Fibroblast of lung (primary cell): ENCODE data around the gene FERMT1.

ENCODE experiments used
- EZH2 ChIP-seq: IDR thresholded peaks from 2 replicates; pipeline ENCODE4 v1.5.1; 2012; ENCODE audit warnings: low read length, control low read depth, mild to moderate bottlenecking; ENCODE audit errors: missing control alignments
- TF ChIP-seq, protein P1 (sequence below), 2 donors: IDR thresholded peaks in 1 of 2; conservative IDR thresholded peaks in 1 of 2; 1 replicate in 1 of 2; 2 replicates in 1 of 2; pipeline ENCODE4 v1.5.1; 2011 to 2012; ENCODE audit warnings: low read length in 2 of 2, control low read depth in 1 of 2, inconsistent platforms in 1 of 2, low read depth in 1 of 2, mild to moderate bottlenecking in 1 of 2

DNA sequence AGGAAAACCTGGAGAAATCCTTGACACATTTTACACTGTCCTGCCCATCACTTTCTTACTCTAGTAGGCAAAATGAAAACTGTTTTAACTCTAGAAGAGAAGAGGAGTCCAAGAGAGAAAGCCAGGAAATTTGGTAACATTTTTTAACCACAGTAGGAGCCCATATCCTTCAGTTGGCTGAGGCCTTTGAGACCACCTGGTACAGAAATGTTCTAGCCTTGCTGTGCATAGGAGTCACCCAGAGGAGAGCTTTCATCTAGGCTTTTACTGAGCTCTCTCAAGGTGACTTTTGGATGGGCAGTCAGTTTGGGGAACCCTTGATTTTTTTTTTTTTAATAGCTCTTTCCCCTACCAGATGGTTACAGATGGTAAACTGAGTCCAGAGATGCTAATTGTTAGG, 94.0 kb downstream of the FERMT1 start:
- TF ChIP-seq, protein P1, sequence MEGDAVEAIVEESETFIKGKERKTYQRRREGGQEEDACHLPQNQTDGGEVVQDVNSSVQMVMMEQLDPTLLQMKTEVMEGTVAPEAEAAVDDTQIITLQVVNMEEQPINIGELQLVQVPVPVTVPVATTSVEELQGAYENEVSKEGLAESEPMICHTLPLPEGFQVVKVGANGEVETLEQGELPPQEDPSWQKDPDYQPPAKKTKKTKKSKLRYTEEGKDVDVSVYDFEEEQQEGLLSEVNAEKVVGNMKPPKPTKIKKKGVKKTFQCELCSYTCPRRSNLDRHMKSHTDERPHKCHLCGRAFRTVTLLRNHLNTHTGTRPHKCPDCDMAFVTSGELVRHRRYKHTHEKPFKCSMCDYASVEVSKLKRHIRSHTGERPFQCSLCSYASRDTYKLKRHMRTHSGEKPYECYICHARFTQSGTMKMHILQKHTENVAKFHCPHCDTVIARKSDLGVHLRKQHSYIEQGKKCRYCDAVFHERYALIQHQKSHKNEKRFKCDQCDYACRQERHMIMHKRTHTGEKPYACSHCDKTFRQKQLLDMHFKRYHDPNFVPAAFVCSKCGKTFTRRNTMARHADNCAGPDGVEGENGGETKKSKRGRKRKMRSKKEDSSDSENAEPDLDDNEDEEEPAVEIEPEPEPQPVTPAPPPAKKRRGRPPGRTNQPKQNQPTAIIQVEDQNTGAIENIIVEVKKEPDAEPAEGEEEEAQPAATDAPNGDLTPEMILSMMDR (conservative IDR thresholded peaks at IDR 0.05 in 1 of 2, IDR thresholded peaks at IDR 0.05 in 1 of 2; ENCODE audit: low read depth in 1 of 2, low read length in 2 of 2) = no peak
- no peak for TF ChIP-seq EZH2
